Raji (cell line): ENCODE measurements around the gene SARNP.

Experiments used
- POLR2A ChIP-seq: IDR thresholded peaks from 2 replicates; pipeline ENCODE4 v1.6.1; 2011; ENCODE audit warnings: low read depth, low read length, control low read depth; ENCODE audit not compliant: insufficient read depth

Gene SARNP

DNA sequence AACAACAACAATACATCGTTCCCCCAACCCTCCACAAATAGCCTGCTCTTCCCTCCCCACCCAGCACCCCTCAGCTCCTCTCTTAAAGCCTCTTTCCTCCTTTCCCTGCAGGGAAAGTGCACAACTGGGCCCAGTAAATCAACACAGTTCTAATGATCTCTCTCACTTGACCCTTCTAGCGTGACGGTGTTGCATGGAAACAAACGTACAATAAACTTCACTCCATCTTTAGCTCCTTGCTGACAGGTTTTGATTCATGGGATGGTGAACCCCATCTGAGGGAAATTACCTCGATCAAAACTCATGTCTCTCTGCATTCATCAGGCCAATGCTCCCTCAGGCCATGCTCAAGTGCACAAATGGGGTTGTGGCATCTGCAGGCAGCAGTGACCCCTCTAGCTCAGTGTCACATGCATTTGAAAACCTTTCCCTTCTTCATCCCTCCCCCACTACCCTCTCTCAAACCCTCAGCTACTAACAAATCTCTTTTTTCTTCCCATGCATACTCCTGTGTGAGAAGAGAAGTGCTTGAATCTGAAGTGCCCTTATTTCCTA lies 51.7 kb downstream of the SARNP start:
- no peak for TF ChIP-seq POLR2A

DNA sequence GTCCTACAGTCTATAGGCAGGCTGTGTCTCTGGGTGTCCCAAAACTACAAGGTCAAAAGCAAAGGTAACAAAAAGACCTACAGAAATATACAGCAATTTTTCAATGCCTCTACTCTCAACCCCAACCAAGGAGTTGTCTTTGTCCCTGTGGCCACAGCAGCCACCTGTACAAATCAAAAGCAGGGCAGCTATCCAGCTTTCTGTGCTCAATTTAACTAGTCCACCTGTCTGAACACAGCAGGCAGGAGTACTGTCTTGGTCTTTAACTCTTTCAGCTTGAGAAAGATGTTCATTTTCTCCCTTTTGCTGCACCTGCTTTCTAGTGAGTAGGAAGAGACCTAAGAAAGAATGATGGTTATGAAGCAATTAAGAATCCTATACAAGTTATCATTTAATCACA lies 54.9 kb downstream of the SARNP start:
- TF ChIP-seq POLR2A: no peak

DNA sequence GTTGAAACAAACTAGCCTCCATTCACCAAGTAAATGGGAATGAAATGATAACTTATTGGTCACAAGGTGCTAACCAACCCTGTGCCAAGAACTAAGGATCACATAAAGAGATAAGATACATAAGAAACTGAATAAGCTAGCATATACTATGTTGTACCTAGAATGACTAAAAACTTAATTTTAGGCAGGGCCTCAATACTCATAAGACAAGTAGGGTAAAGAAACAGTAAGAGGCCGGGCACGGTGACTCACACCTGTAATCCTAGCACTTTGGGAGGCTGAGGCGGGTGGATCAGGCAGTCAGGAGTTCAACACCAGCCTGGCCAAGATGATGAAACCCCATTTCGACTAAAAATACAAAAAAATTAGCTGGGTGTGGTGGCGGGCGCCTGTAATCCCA lies 56.9 kb downstream of the SARNP start:
- TF ChIP-seq POLR2A: no peak

DNA sequence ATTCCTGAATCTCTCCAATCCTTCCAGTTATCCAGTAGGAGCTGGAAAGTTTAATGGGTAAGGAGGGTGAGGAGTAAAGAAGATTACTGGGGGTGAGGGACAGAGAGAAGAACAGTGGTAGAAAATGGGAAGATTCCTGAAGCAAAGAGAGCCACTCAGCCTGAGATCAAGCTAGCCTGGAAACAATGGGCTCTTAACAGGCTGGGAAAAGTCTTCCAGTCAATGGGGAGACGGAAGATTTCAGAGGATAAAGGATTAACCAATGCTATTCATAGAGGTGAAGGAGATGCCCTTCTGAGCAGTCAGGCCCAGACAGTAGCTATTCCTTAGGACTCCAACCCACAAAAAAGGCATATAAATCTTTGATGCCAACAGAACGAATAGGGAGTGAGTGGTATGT lies 59.8 kb downstream of the SARNP start:
- TF ChIP-seq POLR2A: no peak

DNA sequence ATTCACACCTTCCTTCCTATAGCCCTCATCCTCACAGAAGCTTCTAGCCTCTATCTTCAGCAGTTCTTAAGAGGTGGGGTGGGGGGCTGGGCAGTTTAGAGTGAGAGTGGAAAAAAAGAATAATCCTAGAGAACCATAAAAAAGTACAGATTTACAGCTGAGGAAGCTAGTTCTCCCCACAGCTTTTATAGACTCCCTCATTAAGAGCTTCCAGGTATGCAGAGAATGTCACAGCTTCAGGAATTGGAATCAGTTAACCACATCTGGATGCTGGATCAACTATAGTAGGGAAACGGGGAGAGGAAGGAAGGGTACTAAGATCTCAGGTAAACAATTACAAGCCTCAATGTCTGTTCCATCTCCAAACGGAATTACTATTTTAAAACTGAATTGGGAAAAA lies 62.3 kb downstream of the SARNP start:
- TF ChIP-seq POLR2A: no peak

DNA sequence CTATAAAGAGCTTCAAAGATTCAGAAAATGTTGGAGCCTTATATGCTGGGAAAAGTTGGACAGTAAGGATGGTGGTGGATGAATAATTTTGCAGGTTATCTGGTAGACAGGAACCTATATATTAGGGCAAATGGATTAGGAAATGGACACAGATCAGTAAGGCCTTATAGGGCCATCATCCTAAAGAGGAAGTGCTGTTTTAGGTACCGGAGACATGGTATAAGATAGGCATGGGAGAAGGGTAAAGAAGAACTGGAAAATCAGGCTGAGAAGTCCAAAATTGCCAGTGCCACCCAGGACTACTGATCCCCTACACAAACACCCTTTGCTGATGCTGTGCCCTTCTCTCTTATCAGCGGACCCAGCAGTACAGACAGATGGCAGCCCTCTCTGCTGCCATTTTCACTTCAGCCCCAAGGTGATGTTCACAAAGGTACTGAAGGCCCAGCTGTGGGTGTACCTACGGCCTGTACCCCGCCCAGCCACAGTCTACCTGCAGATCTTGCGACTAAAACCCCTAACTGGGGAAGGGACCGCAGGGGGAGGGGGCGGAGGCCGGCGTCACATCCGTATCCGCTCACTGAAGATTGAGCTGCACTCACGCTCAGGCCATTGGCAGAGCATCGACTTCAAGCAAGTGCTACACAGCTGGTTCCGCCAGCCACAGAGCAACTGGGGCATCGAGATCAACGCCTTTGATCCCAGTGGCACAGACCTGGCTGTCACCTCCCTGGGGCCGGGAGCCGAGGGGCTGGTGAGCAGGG lies 69.1 kb downstream of the SARNP start:
- TF ChIP-seq POLR2A: no peak

DNA sequence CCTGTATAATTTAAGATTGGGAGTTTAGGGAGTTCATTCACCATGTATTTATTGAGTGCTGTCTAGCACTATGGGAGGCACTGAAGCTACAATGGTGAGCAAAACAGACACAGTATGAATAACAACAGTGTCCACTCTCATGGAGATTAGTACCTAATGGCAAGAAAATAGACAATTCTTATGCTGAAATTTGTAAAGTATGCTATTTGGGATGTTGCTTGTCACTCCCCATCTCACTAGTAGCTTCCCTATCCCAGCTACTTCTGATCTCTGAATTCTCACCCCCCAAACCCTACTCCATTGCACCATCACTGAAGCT lies 70.7 kb downstream of the SARNP start:
- TF ChIP-seq POLR2A: no peak

DNA sequence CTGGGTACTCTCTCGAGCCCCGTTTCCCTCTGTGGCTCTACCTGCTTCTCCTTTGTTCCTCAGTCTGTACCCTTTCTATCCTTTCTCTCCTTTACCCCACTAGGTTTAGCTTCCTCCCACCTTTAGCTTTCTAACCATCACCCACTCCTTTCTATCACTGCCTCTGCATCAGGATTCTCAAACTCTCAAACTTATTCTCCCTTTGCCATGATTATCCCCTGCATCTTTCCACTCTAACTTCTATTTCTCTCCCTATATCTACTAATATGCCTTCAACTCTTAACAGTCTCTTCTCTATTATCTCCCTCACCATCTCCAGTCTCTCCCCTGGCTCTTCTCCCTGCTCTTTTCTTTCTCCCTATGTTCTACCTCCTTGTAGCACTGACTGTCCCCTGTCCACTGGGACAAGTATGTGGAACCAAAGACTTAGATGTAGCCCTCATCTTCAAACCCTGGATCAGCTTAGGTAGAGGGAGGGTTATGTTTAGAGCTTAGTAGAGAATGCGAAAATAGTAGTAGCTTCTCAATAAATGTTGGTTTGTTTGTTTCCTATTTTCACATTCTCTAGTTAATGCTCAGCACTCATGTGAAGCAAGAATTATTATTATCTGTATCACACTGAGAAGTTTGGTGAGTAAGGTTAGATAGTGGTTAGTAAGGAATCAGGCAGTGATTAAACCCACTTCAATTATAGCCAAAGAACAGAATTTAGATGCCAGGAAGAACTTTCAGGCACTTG lies 71.2 kb downstream of the SARNP start:
- no peak for TF ChIP-seq POLR2A

DNA sequence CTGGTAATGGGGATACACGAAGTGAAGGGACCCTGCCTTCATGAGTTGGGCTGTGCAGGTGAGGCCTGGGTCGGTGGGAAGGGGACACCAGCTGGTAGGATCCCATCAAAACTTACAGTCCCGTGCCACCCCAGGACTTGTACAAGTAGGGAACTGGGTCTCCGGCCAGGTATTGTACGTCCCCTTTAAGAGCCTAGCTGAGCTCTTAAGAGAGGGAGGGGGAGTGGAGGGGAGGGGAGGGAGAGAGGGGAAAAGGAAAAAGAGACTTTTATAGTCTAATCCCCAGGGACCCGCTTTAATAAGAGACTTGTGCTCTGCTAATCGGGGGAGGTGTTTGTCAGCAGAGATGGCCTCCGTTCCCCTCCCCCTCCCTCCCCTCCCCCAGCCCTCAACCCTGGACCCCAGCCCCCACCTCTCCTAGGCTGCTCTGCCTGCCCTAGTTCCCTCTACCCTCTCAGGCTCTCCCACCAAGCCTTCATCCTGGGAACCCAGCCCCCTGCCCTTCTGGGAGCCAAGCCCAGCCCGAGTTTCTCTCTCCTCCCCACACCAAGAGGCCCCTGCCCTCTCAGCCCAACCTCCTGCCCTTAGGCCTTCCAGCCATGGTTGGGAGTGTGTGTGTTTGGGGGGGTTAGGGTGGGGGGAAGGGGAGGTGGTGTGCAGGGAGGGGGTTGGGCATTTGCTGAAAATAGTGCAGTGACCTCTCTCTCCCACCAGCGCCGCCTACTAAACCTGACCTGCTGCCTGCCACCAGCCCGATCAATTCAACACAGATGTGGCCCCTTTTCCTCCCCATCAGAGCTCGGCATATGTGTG lies 72.0 kb downstream of the SARNP start:
- no peak for TF ChIP-seq POLR2A

DNA sequence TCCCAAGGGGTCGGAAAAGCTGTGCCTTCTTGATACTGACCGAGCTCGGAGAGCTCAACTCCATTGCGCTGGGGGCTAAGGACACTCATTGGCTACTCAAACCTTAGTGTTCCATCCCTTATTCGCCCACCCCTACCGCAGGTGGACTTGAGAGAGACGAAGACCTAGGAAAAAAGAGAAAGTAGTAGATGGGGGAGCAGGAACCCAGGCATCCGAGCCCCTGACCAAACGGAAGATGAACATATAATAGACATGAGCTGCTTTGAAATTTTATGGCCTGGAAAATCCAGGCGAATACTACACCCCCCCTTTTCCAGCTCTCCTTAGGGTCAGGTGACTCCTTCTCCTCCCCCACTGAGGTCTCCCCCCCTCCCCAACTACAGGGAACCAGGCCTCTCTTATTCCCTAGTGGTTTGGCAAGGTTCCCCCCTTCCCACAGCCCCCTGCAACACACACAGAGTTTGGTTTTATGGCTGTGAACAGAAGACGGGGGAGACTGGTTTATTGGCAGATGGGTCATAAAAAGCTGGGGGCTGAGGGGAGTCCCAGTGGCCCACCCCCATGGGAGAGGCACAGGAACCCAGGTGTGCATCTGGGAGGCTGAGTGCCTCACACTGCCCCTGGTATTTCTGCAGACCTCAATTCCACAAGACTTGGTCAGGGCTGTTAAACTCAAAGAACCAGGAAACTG lies 73.0 kb downstream of the SARNP start:
- TF ChIP-seq POLR2A: no peak

DNA sequence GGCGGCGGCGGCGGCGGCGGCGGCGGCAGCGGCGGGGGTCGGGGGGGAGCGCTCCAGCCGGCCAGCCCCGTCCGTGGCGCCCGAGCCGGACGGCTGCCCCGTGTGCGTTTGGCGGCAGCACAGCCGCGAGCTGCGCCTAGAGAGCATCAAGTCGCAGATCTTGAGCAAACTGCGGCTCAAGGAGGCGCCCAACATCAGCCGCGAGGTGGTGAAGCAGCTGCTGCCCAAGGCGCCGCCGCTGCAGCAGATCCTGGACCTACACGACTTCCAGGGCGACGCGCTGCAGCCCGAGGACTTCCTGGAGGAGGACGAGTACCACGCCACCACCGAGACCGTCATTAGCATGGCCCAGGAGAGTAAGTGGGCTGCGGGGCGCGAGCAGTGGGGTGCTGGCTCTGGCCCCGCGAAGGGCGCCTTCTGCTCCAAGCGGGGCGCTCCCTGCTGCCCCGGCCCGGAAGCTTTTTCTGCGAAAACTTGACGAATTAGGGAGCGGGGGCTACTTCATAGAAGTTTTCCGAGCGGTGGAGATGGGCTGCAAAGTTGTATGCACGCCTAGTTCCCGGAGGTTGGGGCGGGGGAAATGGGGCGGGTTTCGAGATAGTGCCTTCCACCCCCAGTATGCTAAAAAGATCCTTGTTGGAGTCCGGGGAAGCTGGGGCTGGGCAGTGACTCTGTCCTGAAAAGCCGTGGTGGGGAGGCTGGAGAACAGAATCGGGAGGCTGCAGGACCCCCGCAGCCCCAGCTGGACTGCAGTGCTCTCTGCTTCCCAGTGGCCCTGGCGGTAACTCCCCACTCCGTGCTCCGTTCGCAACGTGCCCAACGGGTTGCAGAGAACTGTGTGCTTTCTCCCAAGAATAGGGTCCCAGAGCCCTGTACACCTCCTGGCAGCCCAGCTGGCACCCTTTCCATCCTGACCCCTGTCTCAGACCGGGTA lies 73.9 kb downstream of the SARNP start:
- no peak for TF ChIP-seq POLR2A

DNA sequence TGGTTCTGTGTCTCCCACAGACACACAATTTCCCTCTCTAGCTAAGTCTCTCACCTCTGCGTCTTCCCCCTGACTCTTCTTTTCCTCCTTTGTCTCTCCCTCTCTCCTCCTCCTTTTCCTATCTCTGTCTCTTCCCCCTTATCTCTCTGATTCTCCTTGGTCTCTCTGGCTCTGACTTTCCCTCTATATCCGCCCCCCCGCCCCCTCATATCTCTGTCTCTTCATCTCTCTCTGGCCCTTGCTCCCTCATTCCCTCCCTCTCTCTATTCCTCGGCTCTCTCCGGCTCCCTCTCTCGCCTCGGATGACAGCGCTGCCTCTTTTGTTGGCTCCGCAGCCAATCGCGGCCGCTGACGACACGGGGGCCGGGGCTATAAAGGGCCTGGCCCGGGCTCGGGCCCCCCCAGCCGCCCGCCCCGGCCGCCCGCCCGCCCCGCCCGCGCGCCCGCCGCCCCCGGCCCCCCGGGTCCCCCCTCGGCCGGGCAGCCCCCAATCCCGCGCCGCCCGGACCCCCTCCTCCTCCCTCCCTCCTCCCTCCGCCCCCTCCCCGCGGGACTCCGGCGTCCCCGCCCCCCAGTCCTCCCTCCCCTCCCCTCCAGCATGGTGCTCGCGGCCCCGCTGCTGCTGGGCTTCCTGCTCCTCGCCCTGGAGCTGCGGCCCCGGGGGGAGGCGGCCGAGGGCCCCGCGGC lies 74.7 kb downstream of the SARNP start, which contains the start of gene GDF11:
TSS of gene GDF11 (plus strand) at position 404 of the 687 bp plus-strand sequence. CDS start at position 599, 195 bp downstream.
- TF ChIP-seq POLR2A: no peak
